NB4 (cell line): Measurements from ENCODE around the gene OSBPL1A.

Experiments
- DNase-seq: peaks from one replicate; pipeline ENCODE4 v3.0.0; 2010; ENCODE audit warnings: low read depth
- H3K4me3 ChIP-seq: one replicate; pipeline ENCODE4 v1.5.1; 2011; ENCODE audit warnings: mild to moderate bottlenecking, low read depth, low read length, moderate library complexity
- CTCF ChIP-seq: IDR thresholded peaks from one replicate; pipeline ENCODE4 v1.5.1; 2012; ENCODE audit warnings: low read depth, low read length
- MAX ChIP-seq: IDR thresholded peaks from 2 replicates; pipeline ENCODE4 v1.6.1; 2011; ENCODE audit warnings: low read depth, low read length
- MYC ChIP-seq: IDR thresholded peaks from 2 replicates; pipeline ENCODE4 v1.6.1; 2011; ENCODE audit warnings: low read depth, low read length
- POLR2A ChIP-seq: IDR thresholded peaks from 2 replicates; pipeline ENCODE4 v1.6.1; 2011; ENCODE audit warnings: mild to moderate bottlenecking; ENCODE audit not compliant: insufficient read length; ENCODE audit errors: extremely low read depth

Gene OSBPL1A

GRCh38 chr18:24397131-24397693, 412 bp downstream of the OSBPL1A start:
- peak overlapping the region; percentile 90 for H3K4me3 ChIP-seq
- DNase-seq = peak; percentile 80
- TF ChIP-seq CTCF = no peak
- TF ChIP-seq POLR2A = no peak
- peak; percentile 92 for TF ChIP-seq MAX
- peak; percentile 86 for TF ChIP-seq MYC

- peak overlapping the region; percentile 90 for H3K4me3 ChIP-seq
- DNase-seq = peak; percentile 6
- TF ChIP-seq POLR2A (no peak), MYC (no peak), MAX (no peak), CTCF (no peak)
Observed at GRCh38 chr18:24396082-24396633, 1.5 kb downstream of the OSBPL1A start.

- DNase-seq = peak; percentile 11
- peak overlapping the region; percentile 1 for H3K4me3 ChIP-seq
- TF ChIP-seq CTCF (no peak), POLR2A (no peak), MAX (no peak), MYC (no peak)
Observed at GRCh38 chr18:24395049-24395795, 2.4 kb downstream of the OSBPL1A start.

- no peak for DNase-seq
- H3K4me3 ChIP-seq = no peak overlapping the region
- TF ChIP-seq POLR2A (no peak), MYC (no peak), MAX (no peak), CTCF (no peak)
Observed at GRCh38 chr18:24388957-24389356, 8.7 kb downstream of the OSBPL1A start.

- no peak overlapping the region for H3K4me3 ChIP-seq
- DNase-seq = peak; percentile 56
- TF ChIP-seq MYC (no peak), CTCF (no peak), MAX (no peak), POLR2A (no peak)
Observed at GRCh38 chr18:24386681-24387080, 10.9 kb downstream of the OSBPL1A start.
